DND-41 (cell line): Measurements from ENCODE around the gene ICAM2.

Experiments
- ATAC-seq: fragments of 200-7000 bp; cut with Tn5 transposase; 3 replicates; pipeline ENCODE4 v1.9.1; 2021; ENCODE audit warnings: low read depth; ENCODE audit not compliant: insufficient read depth
- DNase-seq: peaks from one replicate; pipeline ENCODE4 v3.0.0-alpha.2; 2020
- H2AFZ ChIP-seq: 2 replicates; pipeline ENCODE4 v1.6.0; 2012; ENCODE audit warnings: low read depth, low read length
- H3K27ac ChIP-seq: 2 replicates; pipeline ENCODE4 v1.5.1; 2012; ENCODE audit warnings: low read length, inconsistent platforms
- H3K27me3 ChIP-seq: fragments of 200-600 bp; sonication (generic); 2 replicates; pipeline ENCODE4 v1.6.0; 2012; ENCODE audit warnings: low read length, mild to moderate bottlenecking, inconsistent platforms; ENCODE audit not compliant: insufficient read depth, poor library complexity
- H3K36me3 ChIP-seq: 2 replicates; pipeline ENCODE4 v1.5.1; 2012; ENCODE audit warnings: low read length, inconsistent platforms; ENCODE audit not compliant: insufficient read depth
- H3K4me1 ChIP-seq: 2 replicates; pipeline ENCODE4 v1.5.1; 2012; ENCODE audit warnings: mild to moderate bottlenecking, low read length; ENCODE audit not compliant: insufficient read depth
- H3K4me2 ChIP-seq: 2 replicates; pipeline ENCODE4 v1.6.0; 2012; ENCODE audit warnings: mild to moderate bottlenecking, moderate library complexity, low read length, inconsistent platforms; ENCODE audit not compliant: insufficient read depth
- H3K4me3 ChIP-seq, 2 experiments: fragments of 200-600 bp in 1 of 2; shearing (Covaris generic) in 1 of 2; 2 replicates each; pipeline ENCODE4 v1.5.1; 2012 to 2016; ENCODE audit warnings: inconsistent platforms in 2 of 2, low read length in 2 of 2, mild to moderate bottlenecking in 2 of 2, low read depth in 1 of 2, moderate library complexity in 1 of 2
- H3K79me2 ChIP-seq: 2 replicates; pipeline ENCODE4 v1.6.0; 2012; ENCODE audit warnings: low read length, inconsistent platforms; ENCODE audit not compliant: insufficient read depth
- H3K9ac ChIP-seq: 2 replicates; pipeline ENCODE4 v1.6.0; 2012; ENCODE audit warnings: low read depth, mild to moderate bottlenecking, inconsistent platforms, low read length, moderate library complexity
- H3K9me3 ChIP-seq: 2 replicates; pipeline ENCODE4 v1.5.1; 2012; ENCODE audit warnings: low read length, moderate library complexity, mild to moderate bottlenecking, inconsistent platforms; ENCODE audit not compliant: insufficient read depth, severe bottlenecking
- H4K20me1 ChIP-seq: 2 replicates; pipeline ENCODE4 v1.6.0; 2012; ENCODE audit warnings: low read length; ENCODE audit not compliant: insufficient read depth
- EZH2 ChIP-seq: IDR thresholded peaks from 3 replicates; pipeline ENCODE4 v1.6.1; 2012; ENCODE audit warnings: borderline replicate concordance, low read depth, mild to moderate bottlenecking, moderate library complexity, low read length, inconsistent platforms; ENCODE audit not compliant: severe bottlenecking
- TF ChIP-seq, protein P1 (sequence below): IDR thresholded peaks from 2 replicates; pipeline ENCODE4 v1.5.1; 2012; ENCODE audit warnings: borderline replicate concordance, low read length, moderate library complexity, mild to moderate bottlenecking; ENCODE audit not compliant: poor library complexity, severe bottlenecking; ENCODE audit errors: extremely low read depth

ICAM2 gene

GRCh38 chr17:64015447-64015846 lies 5.0 kb downstream of the ICAM2 start:
- Histone ChIP-seq H4K20me1 (no peaks in the 10 kb centered on the region), H3K9me3 (no peaks in the 10 kb centered on the region), H3K79me2 (peaks cover 74% of the 10 kb centered on the region), H2AFZ (no peak overlapping the region), H3K27me3 (no peaks in the 10 kb centered on the region), H3K4me1 (peaks cover 64% of the 10 kb centered on the region), H3K9ac (peak overlapping the region; percentile 28), H3K36me3 (no peaks in the 10 kb centered on the region), H3K27ac (peak overlapping the region; percentile 69), H3K4me3 (peak overlapping the region in 1 of 2 experiments; percentile 6; a peak in 2 of 4 replicates), H3K4me2 (peak overlapping the region; percentile 55)
- ATAC-seq: no peak
- TF ChIP-seq, protein P1, sequence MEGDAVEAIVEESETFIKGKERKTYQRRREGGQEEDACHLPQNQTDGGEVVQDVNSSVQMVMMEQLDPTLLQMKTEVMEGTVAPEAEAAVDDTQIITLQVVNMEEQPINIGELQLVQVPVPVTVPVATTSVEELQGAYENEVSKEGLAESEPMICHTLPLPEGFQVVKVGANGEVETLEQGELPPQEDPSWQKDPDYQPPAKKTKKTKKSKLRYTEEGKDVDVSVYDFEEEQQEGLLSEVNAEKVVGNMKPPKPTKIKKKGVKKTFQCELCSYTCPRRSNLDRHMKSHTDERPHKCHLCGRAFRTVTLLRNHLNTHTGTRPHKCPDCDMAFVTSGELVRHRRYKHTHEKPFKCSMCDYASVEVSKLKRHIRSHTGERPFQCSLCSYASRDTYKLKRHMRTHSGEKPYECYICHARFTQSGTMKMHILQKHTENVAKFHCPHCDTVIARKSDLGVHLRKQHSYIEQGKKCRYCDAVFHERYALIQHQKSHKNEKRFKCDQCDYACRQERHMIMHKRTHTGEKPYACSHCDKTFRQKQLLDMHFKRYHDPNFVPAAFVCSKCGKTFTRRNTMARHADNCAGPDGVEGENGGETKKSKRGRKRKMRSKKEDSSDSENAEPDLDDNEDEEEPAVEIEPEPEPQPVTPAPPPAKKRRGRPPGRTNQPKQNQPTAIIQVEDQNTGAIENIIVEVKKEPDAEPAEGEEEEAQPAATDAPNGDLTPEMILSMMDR: no peak
- no peak for TF ChIP-seq EZH2
- DNase-seq: no peak

DNA sequence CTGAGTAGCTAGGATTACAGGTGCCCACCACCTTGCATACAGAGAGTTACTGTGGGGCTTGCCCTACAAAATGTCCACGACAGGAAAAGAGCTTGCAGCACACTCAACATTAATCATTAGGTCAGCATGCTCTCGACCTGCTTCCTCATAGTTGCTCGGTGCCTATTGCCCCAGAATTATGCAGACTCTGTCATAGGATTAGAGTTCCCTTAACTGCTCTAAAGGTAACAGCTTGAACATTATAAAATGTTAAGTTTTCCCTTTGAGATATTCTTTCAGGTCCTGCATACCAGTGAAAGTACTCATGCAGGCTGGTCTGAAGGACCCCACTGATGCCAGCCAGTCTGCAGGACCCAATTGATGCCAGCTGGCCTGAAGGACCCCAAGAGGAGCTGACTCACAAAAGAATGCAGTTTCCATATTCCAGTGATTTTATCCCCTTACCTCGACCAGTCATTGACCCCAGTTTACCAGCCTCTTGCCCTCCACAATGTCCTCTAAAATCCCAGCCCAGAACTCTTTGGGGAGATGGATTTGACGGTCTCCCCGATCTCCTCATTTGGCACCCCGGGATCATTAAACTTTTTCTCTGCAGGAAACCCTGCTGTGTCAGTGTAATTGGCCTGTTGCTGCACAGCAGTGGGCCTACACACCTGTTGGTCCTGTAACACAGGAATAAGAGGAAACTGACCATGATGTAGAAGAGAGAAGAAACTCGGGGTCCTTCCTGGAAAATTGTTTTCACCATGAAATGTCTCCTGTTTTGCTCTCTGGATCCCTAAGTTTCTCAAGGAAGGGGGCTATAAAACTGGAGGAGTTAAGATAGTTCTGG lies 10.6 kb downstream of the ICAM2 start:
- H3K4me1 ChIP-seq: peaks cover 9% of the 10 kb centered on the region
- H3K4me3 ChIP-seq: no peak overlapping the region
- no peak overlapping the region for H3K9ac ChIP-seq
- 0 out of 2 replicates have a peak, but pooled peaks cover 9% of the 10 kb centered on the region for H4K20me1 ChIP-seq
- no peaks in the 10 kb centered on the region for H3K27me3 ChIP-seq
- no peak for TF ChIP-seq EZH2
- TF ChIP-seq, protein P1: no peak
- DNase-seq (no peak), ATAC-seq (no peak)
- no peak overlapping the region for H3K4me2 ChIP-seq
- peaks cover 45% of the 10 kb centered on the region for H3K79me2 ChIP-seq
- H3K27ac ChIP-seq: no peak overlapping the region
- peaks cover 15% of the 10 kb centered on the region for H3K36me3 ChIP-seq
- H3K9me3 ChIP-seq: no peaks in the 10 kb centered on the region
- no peak overlapping the region for H2AFZ ChIP-seq

- ATAC-seq: no peak
- Histone ChIP-seq H3K9me3 (no peaks in the 10 kb centered on the region), H3K4me1 (no peaks in the 10 kb centered on the region), H3K9ac (no peak overlapping the region), H3K4me2 (no peak overlapping the region), H3K4me3 (no peak overlapping the region), H3K36me3 (peaks cover 24% of the 10 kb centered on the region), H3K27ac (no peak overlapping the region), H3K79me2 (peaks cover 38% of the 10 kb centered on the region), H4K20me1 (peaks cover 9% of the 10 kb centered on the region; the same call in 1 of the 2 replicates), H3K27me3 (no peaks in the 10 kb centered on the region), H2AFZ (no peak overlapping the region)
- TF ChIP-seq EZH2: no peak
- TF ChIP-seq, protein P1: no peak
- no peak for DNase-seq
Measured at GRCh38 chr17:64008830-64009229, 11.6 kb downstream of the ICAM2 start.
